Activated CD8-positive, alpha-beta T cell treated with anti-CD3 and anti-CD28 coated beads for 36 hours (primary cell): ENCODE results near the gene NR1H2. TPM values are rescaled to one million over a fixed set of nuclear protein-coding genes. Genes with fewer than 3 reads are reported as not detected.

Experiments used
- ATAC-seq: fragments of 200-7000 bp; cut with Tn5 transposase; one replicate; pipeline ENCODE4 v1.10.0; 2021; ENCODE audit warnings: mild to moderate bottlenecking, moderate library complexity
- CTCF ChIA-PET: fragments of 350-600 bp; sonication (Branson Sonifier 250); formaldehyde crosslinking; loops from one replicate; lab custom pipeline; 2021; ENCODE audit warnings: antibody characterized with exemption; lab: Charles Lee
- POLR2A ChIA-PET: fragments of 350-600 bp; sonication (Branson Sonifier 250); formaldehyde crosslinking; loops from one replicate; lab custom pipeline; 2021; ENCODE audit warnings: antibody characterized with exemption; lab: Charles Lee
- DNase-seq: peaks from one replicate; pipeline ENCODE4 v3.0.0-alpha.2; 2020
- H3K27ac Mint-ChIP-seq: one replicate; pipeline ENCODE4 v1.8.0; 2021; ENCODE audit warnings: mild to moderate bottlenecking, mixed read lengths
- H3K27me3 Mint-ChIP-seq: one replicate; pipeline ENCODE4 v1.8.0; 2021; ENCODE audit warnings: mixed read lengths
- H3K36me3 Mint-ChIP-seq: one replicate; pipeline ENCODE4 v1.8.0; 2021; ENCODE audit warnings: low read depth, mixed read lengths
- H3K4me1 Mint-ChIP-seq: one replicate; pipeline ENCODE4 v1.8.0; 2021; ENCODE audit warnings: low read depth, mixed read lengths
- H3K4me3 Mint-ChIP-seq: one replicate; pipeline ENCODE4 v1.8.0; 2021; ENCODE audit warnings: mild to moderate bottlenecking, moderate library complexity, mixed read lengths
- H3K9me3 Mint-ChIP-seq: one replicate; pipeline ENCODE4 v1.8.0; 2021; ENCODE audit warnings: mixed read lengths
- intact Hi-C: fragments of 100-400 bp; cut with micrococcal nuclease; formaldehyde crosslinking; loops from one replicate; pipeline ENCODE4 v1.10.0; 2022
- total RNA-seq, 2 experiments: library from RNA; stranded (reverse); gene quantifications; one replicate each; pipeline ENCODE4 v1.2.3, GENCODE V29; 2021
- TF ChIP-seq, protein P1 (sequence below): fragments of 200-600 bp; IDR thresholded peaks from one replicate; pipeline ENCODE4 v1.8.0; 2022; ENCODE audit warnings: antibody characterized with exemption, mild to moderate bottlenecking

NR1H2 gene
- total RNA-seq, 2 experiments from 2014 or later: 50.9 to 52.3 TPM

GRCh38 chr19:50418176-50419021 is 42.1 kb downstream of the NR1H2 start, which contains the start of gene SPIB:
SPIB (plus strand) TSS chr19:50418938; CDS start chr19:50418963, 25 bp downstream.
- no peak within 1 kb of the TSS for H3K27ac Mint-ChIP-seq
- POLR2A ChIA-PET: interaction anchor here (0.6 to 2.1 kb wide), 3 partner anchors 10 to 35 kb away, joined by 3 to 4 read pairs (median 4); no protein-coding TSS in a partner anchor

DNA sequence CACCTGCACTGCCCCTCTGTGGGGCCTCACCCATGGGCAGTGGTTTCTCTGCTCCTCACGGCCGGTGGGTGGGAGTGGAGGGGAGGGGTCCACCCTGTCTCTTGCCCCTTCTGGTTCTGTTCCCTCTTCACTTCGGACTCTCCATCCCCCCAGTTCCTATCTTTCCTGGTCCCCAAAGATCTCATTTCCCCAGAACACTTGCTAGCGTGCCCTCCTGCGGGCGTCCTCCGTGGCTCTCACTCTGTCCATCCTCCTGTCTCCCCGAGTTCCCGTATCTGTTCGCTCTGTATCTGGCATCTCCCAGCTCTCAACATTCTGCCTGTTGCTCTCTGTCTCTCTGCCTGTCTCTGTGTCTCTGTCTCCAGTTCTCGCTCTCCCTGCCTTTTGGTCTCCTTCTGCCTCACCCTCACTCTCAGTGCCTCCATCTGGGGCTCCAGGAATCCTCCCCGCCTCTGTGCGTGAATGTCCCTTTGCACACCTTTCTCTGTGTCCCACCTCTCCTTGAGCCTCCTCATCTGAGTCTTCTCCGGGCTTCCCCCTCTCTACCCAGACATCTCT is 42.8 kb downstream of the NR1H2 start:
- CTCF ChIA-PET: no interaction called here
- peaks cover 16% of the 10 kb centered on the region for H3K36me3 Mint-ChIP-seq

More at GRCh38 chr19:50418176-50419021, 42.1 kb downstream of the NR1H2 start, which contains the start of gene SPIB:
- Mint-ChIP-seq H3K4me1 (peaks cover 17% of the 10 kb centered on the region), H3K27me3 (peaks cover 21% of the 10 kb centered on the region), H3K9me3 (peaks cover 4% of the 10 kb centered on the region), H3K4me3 (no peak within 1 kb of the TSS), H3K36me3 (peaks cover 16% of the 10 kb centered on the region)
- TF ChIP-seq, protein P1, sequence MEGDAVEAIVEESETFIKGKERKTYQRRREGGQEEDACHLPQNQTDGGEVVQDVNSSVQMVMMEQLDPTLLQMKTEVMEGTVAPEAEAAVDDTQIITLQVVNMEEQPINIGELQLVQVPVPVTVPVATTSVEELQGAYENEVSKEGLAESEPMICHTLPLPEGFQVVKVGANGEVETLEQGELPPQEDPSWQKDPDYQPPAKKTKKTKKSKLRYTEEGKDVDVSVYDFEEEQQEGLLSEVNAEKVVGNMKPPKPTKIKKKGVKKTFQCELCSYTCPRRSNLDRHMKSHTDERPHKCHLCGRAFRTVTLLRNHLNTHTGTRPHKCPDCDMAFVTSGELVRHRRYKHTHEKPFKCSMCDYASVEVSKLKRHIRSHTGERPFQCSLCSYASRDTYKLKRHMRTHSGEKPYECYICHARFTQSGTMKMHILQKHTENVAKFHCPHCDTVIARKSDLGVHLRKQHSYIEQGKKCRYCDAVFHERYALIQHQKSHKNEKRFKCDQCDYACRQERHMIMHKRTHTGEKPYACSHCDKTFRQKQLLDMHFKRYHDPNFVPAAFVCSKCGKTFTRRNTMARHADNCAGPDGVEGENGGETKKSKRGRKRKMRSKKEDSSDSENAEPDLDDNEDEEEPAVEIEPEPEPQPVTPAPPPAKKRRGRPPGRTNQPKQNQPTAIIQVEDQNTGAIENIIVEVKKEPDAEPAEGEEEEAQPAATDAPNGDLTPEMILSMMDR: no peak
- DNase-seq (no peak), ATAC-seq (no peak)
- CTCF ChIA-PET: no interaction called here
- intact Hi-C loops: loop anchor here (10.0 kb wide), 1 partner anchor 54 kb away; the partner anchor contains the start of gene NAPSA

DNA sequence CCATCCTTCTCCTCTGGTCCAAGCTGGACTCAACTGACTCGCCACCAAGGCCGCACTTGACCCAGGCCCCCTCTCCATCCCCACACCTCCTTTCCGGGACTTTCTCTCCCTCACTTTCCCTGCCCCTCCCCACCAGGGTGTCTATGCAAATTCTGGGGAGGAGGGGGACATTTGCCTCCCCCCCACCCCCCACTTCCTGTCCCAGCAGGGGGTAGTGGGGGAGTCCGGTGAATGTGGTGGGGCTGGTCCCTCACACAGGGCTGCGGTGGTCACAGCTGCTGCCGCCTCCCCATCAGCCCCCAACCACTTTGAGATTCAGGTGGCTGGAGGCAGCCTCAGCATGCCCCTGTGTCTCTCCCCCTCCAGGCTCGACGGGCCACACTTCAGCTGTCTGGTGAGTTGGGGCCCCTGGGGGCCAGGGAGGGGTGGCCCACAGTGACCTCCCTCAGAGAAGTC is 43.4 kb downstream of the NR1H2 start:
- POLR2A ChIA-PET: interaction anchor here (1.4 to 2.1 kb wide), 2 partner anchors 8 to 34 kb away, joined by 4 read pairs; no protein-coding TSS in a partner anchor
- TF ChIP-seq, protein P1: no peak
- no peak overlapping the region for H3K27ac Mint-ChIP-seq
- H3K4me3 Mint-ChIP-seq: no peak overlapping the region
- H3K36me3 Mint-ChIP-seq: peaks cover 14% of the 10 kb centered on the region
- H3K27me3 Mint-ChIP-seq: peaks cover 21% of the 10 kb centered on the region
- CTCF ChIA-PET: interaction anchor here (1.3 kb wide), 1 partner anchor 137 kb away, joined by 3 read pairs; no protein-coding TSS in a partner anchor
- DNase-seq (no peak), ATAC-seq (no peak)
- peaks cover 17% of the 10 kb centered on the region for H3K4me1 Mint-ChIP-seq
- H3K9me3 Mint-ChIP-seq: peaks cover 4% of the 10 kb centered on the region
- intact Hi-C loops: loop anchor here (10.0 kb wide), 1 partner anchor 55 kb away; the partner anchor contains the start of gene NAPSA

More for the DNA sequence above, 42.8 kb downstream of the NR1H2 start:
- TF ChIP-seq, protein P1: no peak
- DNase-seq (no peak), ATAC-seq (no peak)
- POLR2A ChIA-PET: interaction anchor here (0.6 to 2.1 kb wide), 3 partner anchors 9 to 34 kb away, joined by 3 to 4 read pairs (median 4); no protein-coding TSS in a partner anchor
- no peak overlapping the region for H3K27ac Mint-ChIP-seq
- H3K27me3 Mint-ChIP-seq: peaks cover 21% of the 10 kb centered on the region
- peaks cover 17% of the 10 kb centered on the region for H3K4me1 Mint-ChIP-seq
- intact Hi-C loops: loop anchor here (10.0 kb wide), 1 partner anchor 54 kb away; the partner anchor contains the start of gene NAPSA
- H3K4me3 Mint-ChIP-seq: no peak overlapping the region
- peaks cover 4% of the 10 kb centered on the region for H3K9me3 Mint-ChIP-seq

DNA sequence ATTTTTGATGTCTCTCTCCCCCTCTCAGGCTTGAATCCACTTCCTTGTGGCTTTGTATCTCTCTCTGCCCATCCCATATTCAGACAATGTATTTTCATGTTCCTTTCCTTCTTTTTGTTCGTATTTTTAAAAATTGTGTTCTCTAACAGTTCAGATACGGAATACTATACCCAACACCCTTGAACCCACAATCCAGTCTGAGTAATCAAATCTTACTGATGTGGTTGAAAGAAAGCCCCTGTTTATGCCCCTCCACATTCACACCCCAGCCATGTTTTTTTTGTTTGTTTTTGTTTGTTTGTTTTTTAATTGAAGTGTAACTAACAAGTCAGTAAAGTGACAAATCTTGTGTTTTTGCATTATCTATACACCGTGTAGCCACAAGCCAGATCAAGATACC is 43.9 kb downstream of the NR1H2 start:
- ATAC-seq: no peak
- peaks cover 17% of the 10 kb centered on the region for H3K4me1 Mint-ChIP-seq
- ChIA-PET CTCF (interaction anchor here (1.2 to 1.3 kb wide), 2 partner anchors 63 to 136 kb away, joined by 3 to 4 read pairs; no protein-coding TSS in a partner anchor), POLR2A (interaction anchor here (1.4 to 2.1 kb wide), 2 partner anchors 8 to 35 kb away, joined by 4 read pairs; no protein-coding TSS in a partner anchor)
- H3K4me3 Mint-ChIP-seq: no peak overlapping the region
- H3K9me3 Mint-ChIP-seq: peaks cover 4% of the 10 kb centered on the region
- no peak overlapping the region for H3K27ac Mint-ChIP-seq
- DNase-seq: no peak
- intact Hi-C loops: no loop called here
- H3K27me3 Mint-ChIP-seq: peaks cover 21% of the 10 kb centered on the region
- TF ChIP-seq, protein P1: no peak
- H3K36me3 Mint-ChIP-seq: peaks cover 10% of the 10 kb centered on the region
